HG03521 (cell line): ENCODE results near the gene CFAP91.

Experiments used
- ATAC-seq: cut with Tn5 transposase; IDR thresholded peaks from one replicate; pipeline ENCODE4 v1.9.1; 2021; ENCODE audit warnings: mild to moderate bottlenecking, moderate library complexity; ENCODE audit not compliant: unreplicated experiment

Gene CFAP91

DNA sequence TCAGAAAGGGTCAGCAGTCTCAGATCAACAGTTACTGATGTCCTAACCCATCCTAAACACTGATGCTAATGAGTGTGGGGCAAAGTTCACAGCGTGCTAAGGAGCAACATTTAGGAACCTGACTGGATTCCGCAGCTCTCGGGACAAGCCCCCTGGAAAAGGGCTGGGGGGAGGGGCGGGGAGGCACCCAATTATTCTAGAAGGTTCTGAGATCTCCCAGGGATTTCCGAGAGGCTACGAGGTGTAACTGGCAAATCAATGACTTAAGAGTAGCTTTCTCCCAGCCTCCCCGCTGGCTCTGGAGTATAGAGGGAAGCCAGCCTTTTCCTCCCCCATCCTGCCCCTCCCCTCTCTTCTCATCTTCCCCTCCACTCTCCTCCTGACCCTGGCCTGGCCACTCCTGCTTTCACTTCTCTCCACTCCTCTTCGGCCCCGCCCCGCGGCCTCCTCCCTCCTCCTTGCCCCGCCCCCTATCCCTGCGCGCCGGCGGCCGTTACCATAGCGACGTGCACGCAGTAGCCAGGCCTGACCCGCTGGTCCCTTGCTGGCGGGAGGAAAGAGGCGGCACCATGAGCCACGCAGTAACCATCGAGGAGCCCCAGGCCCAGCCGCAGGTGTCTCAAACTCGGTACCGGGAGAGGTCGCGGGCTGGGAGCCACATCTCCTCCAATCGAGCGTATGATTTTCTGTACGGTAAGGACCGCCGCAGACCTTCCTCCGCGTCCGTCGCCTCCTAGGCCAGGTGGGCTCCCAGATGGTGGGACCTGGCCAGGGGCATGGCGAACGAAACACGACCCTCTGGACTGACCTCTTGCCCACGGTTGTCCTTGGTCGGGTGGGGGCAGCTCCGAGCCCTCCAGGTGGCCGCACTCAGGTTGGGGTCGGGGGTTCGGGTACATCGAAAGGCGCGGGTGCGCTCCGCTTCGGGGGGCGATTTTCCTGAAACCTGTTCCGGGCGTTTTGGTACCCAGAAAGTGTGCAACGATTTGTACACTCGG, at the start of gene CFAP91:
Gene CFAP91 (plus strand): TSS at position 493 of the 998 bp plus-strand sequence. CDS start 77 bp downstream, at position 570.
- ATAC-seq = peak; percentile 91

DNA sequence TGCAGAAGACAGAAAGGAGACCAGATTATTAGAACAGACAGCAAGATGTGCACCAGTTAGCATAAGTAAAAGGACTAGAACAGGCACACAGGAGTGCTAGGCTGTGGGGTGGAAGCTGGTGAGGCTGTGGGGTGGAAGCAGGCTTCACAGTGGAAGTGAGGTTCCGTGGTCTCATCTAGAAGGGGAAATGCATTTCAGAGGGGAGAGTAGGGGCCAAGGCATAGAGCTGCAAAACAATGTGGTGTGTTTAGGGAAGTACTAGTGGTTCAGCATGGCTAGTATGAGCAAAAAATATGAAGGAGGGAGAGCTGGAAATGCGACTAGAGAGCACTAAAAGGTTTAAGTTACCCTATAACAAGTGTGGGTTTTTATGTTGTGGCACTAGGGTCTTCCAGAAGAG, 48.9 kb upstream of the CFAP91 start:
- ATAC-seq = no peak

DNA sequence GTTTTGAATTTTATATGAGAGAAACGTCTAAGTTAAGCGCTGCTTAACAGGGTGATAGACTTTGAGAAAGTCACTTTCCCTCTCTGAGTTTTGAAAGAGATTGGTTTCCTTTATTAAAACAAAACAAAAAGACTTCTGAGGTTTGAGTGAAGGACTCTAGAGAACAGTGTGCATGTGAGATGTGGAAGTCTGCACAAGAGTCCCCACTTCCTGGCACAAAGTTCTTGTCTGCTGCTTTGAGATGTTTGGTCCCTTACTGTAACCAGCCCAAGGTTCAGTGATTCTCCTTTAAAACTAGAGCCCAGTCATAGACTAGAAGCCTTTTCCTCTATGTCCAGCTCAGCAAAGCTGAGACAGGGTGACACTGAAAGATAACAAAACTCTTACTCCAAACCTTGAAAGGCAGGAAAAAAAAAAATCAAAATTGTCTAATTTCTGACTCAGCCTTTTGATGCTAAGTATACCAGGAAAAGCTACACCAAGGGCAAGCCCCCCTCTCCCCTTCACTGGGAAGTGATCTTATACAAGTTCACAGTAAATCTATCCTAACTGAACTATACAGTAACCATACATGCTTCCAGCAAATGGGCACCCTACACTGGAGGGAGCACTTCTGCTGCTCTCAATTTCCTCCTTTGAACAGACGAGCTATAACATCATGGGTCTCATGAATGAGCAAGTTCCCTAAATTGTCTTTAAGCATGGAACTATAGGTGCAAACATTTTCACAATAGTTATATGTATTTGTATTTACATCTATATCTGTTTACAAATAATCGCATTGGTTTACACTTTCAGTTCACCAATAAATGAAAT, 44.7 kb upstream of the CFAP91 start:
- ATAC-seq = no peak

GRCh38 chr3:119658994-119659393, 43.8 kb upstream of the CFAP91 start:
- ATAC-seq = no peak

- no peak for ATAC-seq
These were observed 43.1 kb upstream of the CFAP91 start for GRCh38 chr3:119659606-119660291.

- ATAC-seq = no peak
These were observed 42.1 kb upstream of the CFAP91 start, which contains the start of gene POPDC2 for GRCh38 chr3:119660474-119661440. Gene POPDC2 (minus strand): TSS chr3:119660589. CDS start chr3:119660423, 166 bp downstream.

- ATAC-seq = no peak
These were observed 40.0 kb upstream of the CFAP91 start for GRCh38 chr3:119662604-119663373.

DNA sequence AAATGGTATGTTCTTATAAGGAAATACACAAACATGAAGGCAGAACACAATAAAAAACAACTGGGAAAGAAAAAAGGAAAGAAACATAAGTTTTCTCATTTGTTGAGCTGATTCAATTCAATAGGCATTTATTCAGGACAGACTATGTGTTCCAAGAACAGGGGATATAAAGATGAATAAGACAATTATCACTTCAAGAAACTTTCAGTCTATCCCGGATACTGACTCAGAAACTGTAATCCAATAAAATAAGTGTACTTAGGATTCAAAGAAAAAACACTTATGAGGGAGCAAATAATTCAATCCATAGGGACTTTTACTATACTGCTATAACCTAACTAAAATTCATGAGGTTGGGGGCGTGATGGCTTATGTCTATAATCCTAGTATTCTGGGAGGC, 38.9 kb upstream of the CFAP91 start:
- ATAC-seq = no peak

- no peak for ATAC-seq
These were observed 38.5 kb upstream of the CFAP91 start for GRCh38 chr3:119664370-119664769.

DNA sequence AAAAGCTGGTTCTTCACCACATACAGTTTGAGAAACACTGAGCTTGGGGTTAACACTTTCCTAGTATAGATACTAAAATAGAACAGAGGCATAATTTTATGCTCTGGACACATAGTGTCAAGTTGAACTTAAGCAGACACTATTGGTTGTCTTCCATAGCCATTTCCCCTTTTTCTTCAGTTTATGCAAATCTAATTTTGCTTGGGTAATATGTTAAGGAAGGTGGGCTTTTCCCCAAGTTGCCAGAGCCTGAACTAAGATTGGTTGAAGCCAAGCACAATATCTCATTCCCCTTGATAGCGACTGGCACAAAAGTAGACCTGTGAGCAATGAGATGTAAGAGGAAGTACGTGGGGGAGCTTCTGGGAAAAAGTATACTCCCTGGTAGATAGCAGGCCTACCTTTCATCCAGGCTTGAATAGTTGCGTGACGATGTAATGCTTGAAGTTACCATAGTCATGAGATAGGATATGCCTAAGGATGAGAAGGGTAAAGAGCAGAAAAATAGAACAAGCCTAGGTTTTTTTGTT, 37.9 kb upstream of the CFAP91 start:
- no peak for ATAC-seq

DNA sequence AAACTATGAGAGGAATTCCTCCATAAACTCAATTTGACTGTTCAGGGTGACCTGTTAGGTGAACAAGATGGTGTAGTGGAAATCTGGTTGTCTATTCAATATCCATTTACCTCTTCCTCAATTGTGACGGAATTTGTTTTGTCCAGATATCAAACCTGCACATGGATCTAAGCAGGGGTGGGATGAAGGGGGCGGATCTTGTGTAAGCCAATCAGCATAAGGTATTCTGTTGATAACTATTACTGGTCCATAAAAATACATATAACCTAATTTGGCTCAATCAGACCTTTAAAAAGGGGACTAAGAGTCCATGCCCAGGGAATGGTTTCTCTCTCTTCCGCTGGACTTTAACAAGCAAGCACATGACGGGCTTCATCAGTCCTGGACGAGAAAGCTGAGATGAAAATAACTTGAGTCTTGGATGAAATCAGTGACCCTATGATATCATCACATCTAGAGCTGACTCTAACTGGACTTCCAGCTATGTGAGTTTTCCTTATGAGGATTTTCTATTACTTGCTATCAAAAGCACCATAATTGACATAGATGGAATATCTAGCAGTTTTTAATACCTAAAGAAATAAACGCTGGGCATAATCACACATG, 36.8 kb upstream of the CFAP91 start:
- no peak for ATAC-seq

DNA sequence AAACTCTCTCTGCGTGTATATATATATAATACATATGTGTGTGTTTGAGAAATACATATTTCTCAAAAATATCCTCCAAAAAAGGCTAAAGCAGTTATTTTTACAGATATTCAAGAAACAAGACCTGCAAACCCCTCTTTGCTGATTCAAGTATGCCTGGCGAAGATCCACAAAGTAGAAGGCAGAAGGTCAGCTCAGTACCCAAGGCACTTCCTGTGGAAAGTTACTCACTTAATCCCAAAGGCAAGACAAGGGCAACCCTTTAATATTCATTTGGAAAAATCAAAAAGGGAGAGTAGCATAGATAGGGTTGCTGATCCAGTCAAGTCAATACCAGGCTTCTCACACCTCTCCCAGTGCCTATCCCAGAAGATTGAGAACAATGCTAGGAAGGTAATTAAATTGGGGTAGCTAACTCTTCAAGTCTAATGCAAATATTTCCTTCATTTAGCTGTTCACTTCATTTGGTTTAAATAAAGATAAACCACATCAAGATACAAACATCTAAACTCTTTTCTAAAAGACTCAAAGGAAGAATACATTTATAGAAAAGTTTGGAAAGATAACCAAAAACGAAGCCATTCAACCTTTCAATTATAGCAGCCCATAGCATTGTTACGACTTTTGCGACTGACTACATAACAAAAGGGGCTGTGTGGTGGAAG, 32.8 kb upstream of the CFAP91 start:
- ATAC-seq = no peak

- no peak for ATAC-seq
These were observed 30.0 kb upstream of the CFAP91 start for GRCh38 chr3:119672776-119673175.

- no peak for ATAC-seq
These were observed 28.9 kb upstream of the CFAP91 start for GRCh38 chr3:119673875-119674274.

DNA sequence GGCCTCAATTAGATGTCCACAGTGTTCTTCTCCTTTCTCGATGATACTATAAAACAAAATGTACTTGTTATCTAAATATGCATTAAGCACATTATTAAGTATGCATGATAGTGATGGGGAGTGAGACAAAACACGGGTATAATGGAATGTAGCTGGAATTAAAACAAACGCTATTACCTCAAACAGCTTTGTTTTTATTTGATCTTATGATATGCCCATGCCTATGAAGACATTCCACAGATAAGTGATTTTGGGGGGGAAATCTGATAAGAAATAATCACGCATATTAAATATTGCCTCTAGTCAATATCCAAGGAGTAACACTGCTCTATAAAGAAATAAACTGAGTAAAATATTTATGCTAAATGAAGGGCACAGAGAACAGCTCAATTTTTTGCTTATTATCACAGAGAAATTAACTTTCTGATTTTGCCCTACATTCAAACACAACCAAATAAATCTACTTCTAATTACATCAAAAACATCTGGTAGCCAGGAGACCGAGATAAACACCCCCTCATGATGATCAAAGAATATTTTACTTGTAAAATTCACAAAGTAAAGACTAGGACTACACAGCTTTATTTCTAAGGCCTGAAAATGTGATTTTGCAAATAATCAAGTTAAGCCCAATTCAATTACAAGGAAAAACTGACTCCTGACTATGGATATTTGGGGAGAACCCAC, 27.5 kb upstream of the CFAP91 start:
- no peak for ATAC-seq

- ATAC-seq = no peak
These were observed 26.8 kb upstream of the CFAP91 start for GRCh38 chr3:119676020-119676419.
